GM19467 (cell line): ENCODE measurements around the gene PRKAR1B.

Source experiments
- ATAC-seq: cut with Tn5 transposase; IDR thresholded peaks from one replicate; pipeline ENCODE4 v1.9.1; 2021; ENCODE audit warnings: mild to moderate bottlenecking, moderate library complexity; ENCODE audit not compliant: unreplicated experiment

PRKAR1B gene

DNA sequence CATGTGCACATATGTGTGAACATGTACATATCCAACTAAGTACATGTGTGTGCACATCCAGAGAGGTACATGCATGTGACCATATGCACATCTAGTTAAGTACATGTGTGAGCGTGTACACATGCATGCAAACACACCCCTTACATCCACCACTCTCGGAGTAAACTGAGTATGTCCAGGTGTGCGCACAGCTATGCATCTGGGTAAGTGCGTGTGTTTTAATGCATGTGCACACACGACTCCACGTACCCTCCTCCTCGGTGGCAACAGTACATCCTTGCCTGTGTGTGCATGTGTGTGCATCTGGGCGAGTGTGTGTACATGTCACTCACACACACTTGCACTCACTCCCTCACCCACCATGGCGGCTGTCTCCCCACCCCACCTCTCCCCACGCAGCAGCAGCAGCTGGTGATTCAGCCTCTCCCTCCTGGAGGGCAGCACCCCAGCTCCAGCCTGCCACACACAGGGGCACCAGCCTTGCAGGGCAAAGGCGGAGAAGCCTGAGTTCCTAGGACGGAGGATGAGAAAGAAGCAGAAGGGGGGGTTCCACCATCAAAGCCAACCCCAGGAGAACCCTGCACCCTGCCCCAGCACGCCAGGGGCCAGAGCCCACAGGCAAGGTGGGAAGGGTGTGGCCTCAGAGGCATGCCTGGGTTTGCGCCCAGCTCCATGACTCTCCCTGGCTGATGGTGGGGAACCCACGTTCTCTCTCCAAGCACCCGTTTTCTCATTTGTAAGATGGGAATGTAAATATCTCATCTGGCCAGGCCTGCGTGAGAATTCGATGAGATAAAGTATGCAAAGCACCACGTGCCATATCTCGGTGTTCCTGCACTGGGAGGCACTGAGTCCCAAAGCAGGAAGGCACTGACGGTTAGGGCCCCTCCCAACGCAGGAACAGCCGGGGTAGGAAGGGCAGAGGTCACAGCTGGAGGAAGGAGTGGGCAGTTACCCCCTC lies 28.3 kb downstream of the PRKAR1B start:
- no peak for ATAC-seq

DNA sequence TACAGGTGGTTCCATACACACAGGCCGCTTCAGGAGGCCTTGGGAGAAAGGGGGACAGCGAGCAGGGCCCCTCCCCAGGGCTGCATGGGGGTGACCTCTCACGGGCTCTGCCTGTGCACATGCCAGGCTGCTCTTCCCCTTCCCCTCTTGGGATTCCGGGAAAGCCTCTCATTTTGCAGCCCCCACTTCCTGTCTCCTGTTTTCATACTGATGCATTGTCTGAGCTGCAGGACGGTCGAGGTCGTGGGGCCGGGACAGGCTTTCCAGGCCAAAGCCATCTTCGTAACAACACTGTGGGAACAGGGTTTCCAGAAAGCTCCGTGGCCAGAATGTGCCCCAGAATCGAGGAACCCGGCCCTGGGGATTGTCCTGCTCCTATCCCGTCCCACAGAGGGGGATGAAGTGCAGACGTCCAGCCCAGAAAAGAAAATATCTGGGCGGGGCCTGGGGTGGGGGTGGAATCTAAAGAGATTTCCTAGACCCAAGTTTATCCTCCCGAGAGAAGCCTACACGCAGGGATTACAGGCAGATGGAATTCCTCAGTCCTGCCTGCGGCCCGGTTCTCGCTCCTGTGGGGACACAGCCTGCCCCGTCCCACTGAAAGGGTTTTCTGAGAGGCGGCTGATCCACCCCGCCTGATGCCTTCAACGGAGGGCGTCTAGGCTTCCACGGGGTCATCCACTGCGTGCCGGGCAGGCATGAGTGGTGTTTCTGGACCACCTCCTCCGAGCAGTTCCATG lies 30.1 kb downstream of the PRKAR1B start:
- ATAC-seq = no peak

DNA sequence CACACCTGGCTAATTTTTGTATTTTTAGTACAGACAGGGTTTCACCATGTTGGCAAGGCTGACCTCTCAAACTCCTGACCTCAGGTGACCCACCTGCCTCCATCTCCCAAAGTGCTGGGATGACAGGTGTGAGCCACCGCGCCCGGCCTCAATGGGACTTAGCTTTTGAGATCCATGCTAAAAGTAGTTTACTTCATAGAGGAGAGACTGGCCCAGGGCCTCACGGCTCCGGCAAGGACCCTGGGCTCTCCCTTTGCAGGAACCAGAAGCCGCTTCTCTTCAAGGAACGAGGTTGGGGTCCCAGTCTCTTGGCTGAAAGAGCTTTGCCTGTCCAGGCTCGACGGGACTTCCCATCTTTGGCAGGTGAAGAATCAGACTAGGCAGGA lies 30.7 kb downstream of the PRKAR1B start:
- no peak for ATAC-seq

DNA sequence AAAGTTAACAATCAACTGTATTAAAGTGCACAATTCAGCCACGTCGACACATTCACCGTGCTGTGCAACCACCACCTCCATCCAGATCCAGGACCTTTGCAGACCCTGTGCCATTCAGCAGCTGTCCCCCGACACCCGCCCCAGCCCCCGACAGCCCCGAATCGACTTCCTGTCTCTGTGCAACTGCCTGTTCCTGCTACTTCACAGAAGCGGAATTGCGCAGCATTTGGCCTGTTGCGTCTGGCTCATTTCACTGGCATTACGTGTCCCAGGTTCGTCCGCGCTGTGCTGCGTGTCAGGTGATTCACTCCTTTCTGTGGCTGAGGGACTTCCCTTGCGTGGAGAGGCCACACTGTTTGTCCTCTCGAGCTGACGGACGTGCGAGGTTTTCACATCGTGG lies 33.8 kb downstream of the PRKAR1B start:
- ATAC-seq = no peak

- no peak for ATAC-seq
These were observed 35.6 kb downstream of the PRKAR1B start for GRCh38 chr7:691361-692045.

- ATAC-seq = no peak
These were observed 36.4 kb downstream of the PRKAR1B start for GRCh38 chr7:690478-691360.

GRCh38 chr7:685540-685939 lies 41.5 kb downstream of the PRKAR1B start:
- no peak for ATAC-seq

- ATAC-seq = no peak
These were observed 42.7 kb downstream of the PRKAR1B start for GRCh38 chr7:684416-684815.

GRCh38 chr7:683526-684205 lies 43.4 kb downstream of the PRKAR1B start:
- no peak for ATAC-seq

DNA sequence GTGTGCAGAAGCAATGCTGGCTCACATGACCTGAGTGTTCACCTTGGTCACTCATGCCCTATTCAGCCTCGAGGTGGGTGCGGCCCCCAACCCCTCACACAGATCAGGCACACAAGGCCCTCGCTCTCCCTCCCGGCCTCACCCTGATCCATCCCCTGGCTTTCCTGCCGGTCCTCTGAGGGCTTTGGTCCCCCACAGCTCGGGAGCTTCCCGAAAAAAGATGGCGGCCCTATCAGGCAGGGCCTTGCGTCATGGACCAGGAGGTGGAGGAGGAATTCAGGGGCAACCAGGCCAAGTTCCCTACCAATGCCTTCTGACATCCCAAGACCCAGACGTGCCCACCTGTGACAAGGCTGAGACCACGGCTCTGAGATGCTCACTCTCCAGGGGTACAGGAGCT lies 44.3 kb downstream of the PRKAR1B start:
- no peak for ATAC-seq

DNA sequence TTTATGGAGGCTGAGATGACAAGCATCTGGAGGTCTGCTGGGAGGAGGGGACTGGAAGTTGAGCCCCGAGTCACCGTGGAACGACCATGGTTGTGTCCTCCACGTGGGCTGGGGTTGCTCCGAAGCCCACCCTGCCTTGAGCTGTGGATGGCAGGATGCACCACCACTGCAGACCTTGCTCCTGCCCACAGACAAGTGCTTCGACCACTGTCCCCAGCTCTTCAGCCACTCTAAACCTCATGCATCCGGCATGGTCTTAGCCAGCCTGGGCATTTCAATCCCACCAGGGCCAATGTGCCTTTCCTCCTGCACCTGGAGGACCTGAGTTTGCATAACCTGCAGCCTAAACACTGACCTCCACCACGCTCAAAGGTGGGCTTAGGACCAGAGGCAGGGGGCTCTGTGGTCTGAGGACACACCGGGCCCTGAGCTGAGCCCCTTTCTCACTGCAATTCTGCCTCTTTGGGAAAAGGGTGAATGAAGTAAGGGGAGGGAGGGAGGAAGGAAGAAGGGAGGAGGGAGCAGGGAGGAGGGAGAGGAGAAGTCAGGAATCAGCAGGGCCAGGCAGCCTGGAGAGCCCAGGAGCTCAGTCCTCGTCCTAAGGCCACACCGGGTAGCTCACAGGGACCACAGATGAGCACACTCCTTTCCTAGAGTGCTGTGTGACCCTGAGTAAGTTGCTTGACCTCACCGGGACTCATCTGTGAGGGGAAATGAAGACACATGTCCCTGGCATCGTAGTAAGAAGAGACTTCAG lies 45.4 kb downstream of the PRKAR1B start:
- no peak for ATAC-seq

GRCh38 chr7:680411-681127 lies 46.5 kb downstream of the PRKAR1B start:
- no peak for ATAC-seq

DNA sequence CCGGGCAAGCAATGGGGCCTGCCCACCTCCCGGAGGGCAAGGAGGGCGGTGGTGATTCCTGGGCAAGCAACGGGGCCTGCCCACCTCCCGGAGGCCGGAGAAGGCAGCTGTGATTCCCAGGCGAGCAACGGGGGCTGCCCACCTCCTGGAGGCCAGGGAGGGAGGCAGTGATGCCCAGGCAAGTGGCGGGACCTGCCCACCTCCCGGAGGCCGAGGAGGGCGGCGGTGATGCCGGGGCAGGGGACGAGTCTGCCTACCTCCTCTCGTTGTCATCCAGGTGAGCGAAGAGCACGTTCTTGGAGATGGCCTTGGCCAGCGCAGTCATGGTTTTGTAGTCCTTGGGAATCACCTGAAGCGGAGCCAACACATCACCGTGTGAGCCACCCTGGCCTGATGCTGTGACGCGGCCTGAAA lies 50.1 kb downstream of the PRKAR1B start:
- no peak for ATAC-seq

GRCh38 chr7:676246-676971 lies 50.7 kb downstream of the PRKAR1B start:
- no peak for ATAC-seq

- ATAC-seq = no peak
These were observed 52.3 kb downstream of the PRKAR1B start for GRCh38 chr7:674454-675410.

DNA sequence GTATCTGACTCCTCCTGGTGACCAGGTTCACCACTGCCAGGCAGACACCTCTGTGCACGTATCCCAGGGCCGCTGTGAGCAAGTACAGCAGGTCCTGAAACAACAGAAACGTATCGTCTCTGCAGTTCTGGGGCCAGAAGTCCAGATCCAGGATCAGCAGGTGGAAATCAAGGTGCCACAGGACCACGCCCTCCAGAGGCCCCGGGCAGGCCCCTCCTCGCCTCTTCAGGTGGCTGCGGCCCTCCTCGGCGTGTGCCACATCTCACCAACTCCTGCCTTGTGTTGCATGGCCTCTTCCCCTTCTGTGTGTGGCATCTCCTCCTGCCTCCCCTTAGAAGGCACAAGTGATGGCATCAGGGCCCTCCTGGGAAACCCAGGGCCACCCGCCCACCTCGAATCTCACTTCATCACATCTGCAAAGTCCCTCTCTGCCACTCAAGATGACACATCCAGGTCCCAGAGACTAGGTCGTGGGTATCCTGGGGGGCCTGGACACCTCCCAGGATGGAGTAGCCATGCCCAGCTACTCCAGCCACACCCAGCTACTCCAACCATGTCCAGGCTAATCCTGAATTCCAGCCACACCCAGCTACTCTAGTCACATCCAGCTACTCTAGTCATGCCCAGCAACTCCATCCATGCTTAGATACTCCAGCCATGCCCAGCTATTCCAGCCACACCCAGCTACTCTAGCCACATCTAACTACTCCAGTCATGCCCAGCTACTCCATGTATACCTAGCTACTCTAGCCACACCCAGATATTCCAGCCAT lies 53.2 kb downstream of the PRKAR1B start:
- ATAC-seq = no peak
